Loucy (cell line): Measurements from ENCODE around the gene IL3RA.
"Not testable (repeated sequence)": the region's sequence is repeated elsewhere in the genome, so short reads cannot be mapped to it uniquely, and the experiment has no call there.

Experiments
- H2AFZ ChIP-seq: fragments of 200-600 bp; sonication (generic); 2 replicates; pipeline ENCODE4 v1.6.0; 2016; ENCODE audit warnings: antibody characterized with exemption, mild to moderate bottlenecking, low read length, moderate library complexity
- H3F3A ChIP-seq: fragments of 200-600 bp; 2 replicates; pipeline ENCODE4 v1.6.0; 2016; ENCODE audit warnings: antibody characterized with exemption, low read depth, mild to moderate bottlenecking
- H3K27me3 ChIP-seq: fragments of 200-600 bp; sonication (generic); 2 replicates; pipeline ENCODE4 v1.6.1; 2014; ENCODE audit warnings: low read length, mild to moderate bottlenecking; ENCODE audit not compliant: insufficient read depth, poor library complexity, severe bottlenecking
- H3K36me3 ChIP-seq: fragments of 200-600 bp; sonication (generic); 2 replicates; pipeline ENCODE4 v1.6.1; 2016; ENCODE audit warnings: low read length; ENCODE audit not compliant: insufficient read depth
- H3K4me1 ChIP-seq: fragments of 200-600 bp; sonication (generic); 2 replicates; pipeline ENCODE4 v1.5.1; 2014; ENCODE audit warnings: low read length, mild to moderate bottlenecking; ENCODE audit not compliant: insufficient read depth, poor library complexity, severe bottlenecking
- H3K4me2 ChIP-seq: fragments of 200-600 bp; sonication (generic); 2 replicates; pipeline ENCODE4 v1.6.0; 2014; ENCODE audit warnings: antibody characterized with exemption, low read length, low read depth, mild to moderate bottlenecking; ENCODE audit not compliant: poor library complexity, severe bottlenecking
- H3K4me3 ChIP-seq: fragments of 200-600 bp; sonication (generic); 2 replicates; pipeline ENCODE4 v1.5.1; 2014; ENCODE audit warnings: low read length, mild to moderate bottlenecking, mixed read lengths; ENCODE audit not compliant: poor library complexity, severe bottlenecking
- H3K79me2 ChIP-seq: fragments of 200-600 bp; sonication (generic); 2 replicates; pipeline ENCODE4 v1.6.1; 2014; ENCODE audit warnings: low read length; ENCODE audit not compliant: insufficient read depth
- H3K9ac ChIP-seq: fragments of 200-600 bp; sonication (generic); 2 replicates; pipeline ENCODE4 v1.6.0; 2014; ENCODE audit warnings: mild to moderate bottlenecking, low read depth, low read length, moderate library complexity; ENCODE audit not compliant: poor library complexity, severe bottlenecking
- H3K9me2 ChIP-seq: fragments of 200-600 bp; sonication (generic); replicated peaks from 2 replicates; pipeline ENCODE4 v1.6.1; 2016; ENCODE audit warnings: low read depth, low read length, mixed read lengths
- H3K9me3 ChIP-seq: fragments of 200-600 bp; sonication (generic); 2 replicates; pipeline ENCODE4 v1.6.1; 2014; ENCODE audit warnings: mild to moderate bottlenecking, antibody characterized with exemption, low read length, low read depth; ENCODE audit not compliant: insufficient read depth
- H4K20me1 ChIP-seq: fragments of 200-600 bp; sonication (generic); 2 replicates; pipeline ENCODE4 v1.6.0; 2014; ENCODE audit warnings: antibody characterized with exemption, low read length, mild to moderate bottlenecking; ENCODE audit not compliant: insufficient read depth, poor library complexity, severe bottlenecking
- EZH2phosphoT487 ChIP-seq: fragments of 200-600 bp; IDR thresholded peaks from 2 replicates; pipeline ENCODE4 v1.6.1; 2018; ENCODE audit warnings: antibody characterized with exemption, mild to moderate bottlenecking, moderate library complexity, borderline replicate concordance
- TF ChIP-seq, protein P1 (sequence below): fragments of 200-600 bp; sonication (generic); conservative IDR thresholded peaks from 2 replicates; pipeline ENCODE4 v1.5.1; 2014; ENCODE audit warnings: mild to moderate bottlenecking, antibody characterized with exemption, low read length

The IL3RA gene

DNA sequence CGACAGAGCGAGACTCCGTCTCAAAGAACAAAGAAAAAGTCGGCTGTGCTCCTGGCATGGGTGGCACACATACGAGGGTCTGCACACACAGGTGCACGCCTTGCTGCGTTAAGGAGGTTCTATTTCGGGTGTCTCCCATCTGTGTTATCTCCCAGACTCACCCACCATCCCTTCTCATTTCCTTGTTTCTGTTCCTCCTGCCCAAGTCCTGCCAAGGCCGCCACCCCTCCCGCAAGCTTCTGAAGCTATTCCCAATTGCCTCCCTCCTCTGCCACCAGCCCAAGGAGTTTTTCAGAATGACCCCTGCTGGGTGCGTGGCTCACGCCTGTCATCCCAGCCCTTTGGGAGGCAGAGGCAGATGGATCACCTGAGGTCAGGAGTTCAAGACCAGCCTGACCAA, 6.0 kb upstream of the IL3RA start:
- no peaks in the 10 kb centered on the region for H3K4me1 ChIP-seq
- TF ChIP-seq EZH2phosphoT487 = no peak
- TF ChIP-seq, protein P1, sequence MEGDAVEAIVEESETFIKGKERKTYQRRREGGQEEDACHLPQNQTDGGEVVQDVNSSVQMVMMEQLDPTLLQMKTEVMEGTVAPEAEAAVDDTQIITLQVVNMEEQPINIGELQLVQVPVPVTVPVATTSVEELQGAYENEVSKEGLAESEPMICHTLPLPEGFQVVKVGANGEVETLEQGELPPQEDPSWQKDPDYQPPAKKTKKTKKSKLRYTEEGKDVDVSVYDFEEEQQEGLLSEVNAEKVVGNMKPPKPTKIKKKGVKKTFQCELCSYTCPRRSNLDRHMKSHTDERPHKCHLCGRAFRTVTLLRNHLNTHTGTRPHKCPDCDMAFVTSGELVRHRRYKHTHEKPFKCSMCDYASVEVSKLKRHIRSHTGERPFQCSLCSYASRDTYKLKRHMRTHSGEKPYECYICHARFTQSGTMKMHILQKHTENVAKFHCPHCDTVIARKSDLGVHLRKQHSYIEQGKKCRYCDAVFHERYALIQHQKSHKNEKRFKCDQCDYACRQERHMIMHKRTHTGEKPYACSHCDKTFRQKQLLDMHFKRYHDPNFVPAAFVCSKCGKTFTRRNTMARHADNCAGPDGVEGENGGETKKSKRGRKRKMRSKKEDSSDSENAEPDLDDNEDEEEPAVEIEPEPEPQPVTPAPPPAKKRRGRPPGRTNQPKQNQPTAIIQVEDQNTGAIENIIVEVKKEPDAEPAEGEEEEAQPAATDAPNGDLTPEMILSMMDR = no peak
- no peak overlapping the region for H3K4me3 ChIP-seq
- H3K27me3 ChIP-seq = no peaks in the 10 kb centered on the region
- H3K36me3 ChIP-seq = no peaks in the 10 kb centered on the region
- no peaks in the 10 kb centered on the region for H4K20me1 ChIP-seq
- H3K4me2 ChIP-seq = no peak overlapping the region
- H3K9ac ChIP-seq = no peak overlapping the region
- H2AFZ ChIP-seq = no peak overlapping the region
- no peaks in the 10 kb centered on the region for H3K79me2 ChIP-seq
- H3K9me2 ChIP-seq = no peaks in the 10 kb centered on the region
- no peaks in the 10 kb centered on the region for H3F3A ChIP-seq
- no peaks in the 10 kb centered on the region for H3K9me3 ChIP-seq

DNA sequence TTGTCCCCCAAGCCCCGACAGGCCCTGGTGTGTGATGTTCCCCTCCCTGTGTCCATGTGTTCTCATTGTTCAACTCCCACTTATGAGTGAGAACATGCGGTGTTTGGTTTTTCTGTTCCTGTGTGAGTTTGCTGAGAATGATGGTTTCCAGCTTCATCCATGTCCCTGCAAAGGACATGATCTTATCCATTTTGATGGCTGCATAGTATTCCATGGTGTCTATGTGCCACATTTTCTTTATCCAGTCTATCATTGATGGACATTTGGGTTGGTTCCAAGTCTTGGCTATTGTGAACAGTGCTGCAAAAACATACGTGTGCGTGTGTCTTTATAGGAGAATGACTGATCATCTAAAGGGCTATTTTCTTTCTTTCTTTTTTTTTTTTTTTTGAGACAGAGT, 4.2 kb upstream of the IL3RA start:
- H3K27me3 ChIP-seq, H3K4me3 ChIP-seq, H3K9ac ChIP-seq, H4K20me1 ChIP-seq, H3K9me3 ChIP-seq, H3F3A ChIP-seq, H3K4me2 ChIP-seq, H3K36me3 ChIP-seq, H3K4me1 ChIP-seq, H3K9me2 ChIP-seq, H3K79me2 ChIP-seq, H2AFZ ChIP-seq: not testable (repeated sequence)

- Histone ChIP-seq H3K9me3 (no peaks in the 10 kb centered on the region), H3K4me1 (no peaks in the 10 kb centered on the region), H3K9me2 (no peaks in the 10 kb centered on the region), H3K4me3 (no peak overlapping the region), H2AFZ (no peak overlapping the region), H3K36me3 (no peaks in the 10 kb centered on the region), H3K27me3 (no peaks in the 10 kb centered on the region), H3K4me2 (no peak overlapping the region), H3K79me2 (no peaks in the 10 kb centered on the region), H3F3A (no peaks in the 10 kb centered on the region), H3K9ac (no peak overlapping the region), H4K20me1 (no peaks in the 10 kb centered on the region)
- TF ChIP-seq, protein P1 = no peak
- no peak for TF ChIP-seq EZH2phosphoT487
These were observed 1.7 kb upstream of the IL3RA start for GRCh38 chrX:1334854-1335253.

DNA sequence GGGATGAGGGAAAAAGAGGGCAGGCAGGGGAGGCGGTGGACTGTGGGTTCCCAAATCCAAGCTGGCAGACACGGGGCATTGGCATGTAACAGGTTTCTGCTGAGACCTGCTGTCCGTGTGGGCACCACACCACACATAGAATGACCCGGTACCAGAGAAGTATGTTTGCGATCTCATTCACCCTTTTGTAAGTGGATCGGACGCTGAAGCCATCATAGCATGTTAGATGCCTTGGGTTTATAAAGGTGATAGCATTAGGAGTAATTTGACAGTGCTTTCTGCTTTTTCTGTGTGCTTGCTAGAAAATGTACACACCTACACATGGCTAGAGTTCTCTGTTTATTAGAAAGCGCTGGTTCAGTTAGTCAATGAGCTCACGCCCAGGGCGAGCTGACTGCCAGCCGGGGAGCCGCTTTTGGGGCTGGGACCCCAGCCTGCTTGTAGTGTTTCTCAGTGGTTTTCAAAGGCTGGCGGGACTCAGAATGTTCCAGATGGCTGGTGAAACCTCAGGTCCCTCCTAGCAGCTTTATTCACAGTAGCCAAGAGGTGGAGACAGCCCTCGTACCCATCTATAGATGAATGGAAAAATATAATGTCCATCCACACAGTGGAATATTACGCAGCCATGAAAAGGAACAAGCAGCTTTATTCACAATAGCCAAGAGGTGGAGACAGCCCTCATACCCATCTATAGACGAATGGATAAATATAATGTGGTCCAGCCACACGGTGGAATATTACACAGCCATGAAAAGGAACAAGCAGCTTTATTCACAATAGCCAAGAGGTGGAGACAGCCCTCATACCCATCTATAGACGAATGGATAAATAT, 579 bp downstream of the IL3RA start:
- H3K4me2 ChIP-seq = no peak overlapping the region
- H3K9ac ChIP-seq = no peak overlapping the region
- no peak overlapping the region for H2AFZ ChIP-seq
- no peaks in the 10 kb centered on the region for H3K4me1 ChIP-seq
- no peaks in the 10 kb centered on the region for H3K9me2 ChIP-seq
- no peak overlapping the region for H3K4me3 ChIP-seq
- no peak for TF ChIP-seq EZH2phosphoT487
- TF ChIP-seq, protein P1 = no peak
- H3K27me3 ChIP-seq = no peaks in the 10 kb centered on the region
- H3K79me2 ChIP-seq = no peaks in the 10 kb centered on the region
- no peaks in the 10 kb centered on the region for H3F3A ChIP-seq
- H3K9me3 ChIP-seq = no peaks in the 10 kb centered on the region
- no peaks in the 10 kb centered on the region for H3K36me3 ChIP-seq
- no peaks in the 10 kb centered on the region for H4K20me1 ChIP-seq
